Keratinocyte (primary cell): ENCODE results near the gene SYT11. TPM values are rescaled to one million over a fixed set of nuclear protein-coding genes. Genes with fewer than 3 reads are reported as not detected.

Experiments
- DNase-seq: peaks from one replicate; pipeline ENCODE4 v3.0.0-alpha.2; 2011; ENCODE audit warnings: low read depth, missing footprints, low spot score
- FAIRE-seq: peaks from 2 replicates; lab custom pipeline; 2011; peaks lifted over from hg19 to GRCh38; lab: Jason Lieb, UNC
- H2AFZ ChIP-seq: 2 replicates; pipeline ENCODE4 v1.6.0; 2012; ENCODE audit warnings: low read length, control low read depth, inconsistent platforms; ENCODE audit not compliant: control insufficient read depth
- H3K27ac ChIP-seq: 2 replicates; pipeline ENCODE4 v1.5.1; 2011; ENCODE audit warnings: low read length; ENCODE audit not compliant: control insufficient read depth, insufficient read depth
- H3K27me3 ChIP-seq: 3 replicates; pipeline ENCODE4 v1.6.0; 2011; ENCODE audit warnings: low read length; ENCODE audit not compliant: control insufficient read depth, insufficient read depth; ENCODE audit errors: extremely low read depth
- H3K36me3 ChIP-seq, 2 experiments: 2 replicates in 1 of 2; 3 replicates in 1 of 2; pipeline ENCODE4 v1.5.1; 2011; ENCODE audit warnings: low read length in 2 of 2, mild to moderate bottlenecking in 1 of 2; ENCODE audit not compliant: control insufficient read depth in 2 of 2, insufficient read depth in 2 of 2; ENCODE audit errors: extremely low read depth in 1 of 2
- H3K4me1 ChIP-seq: 3 replicates; pipeline ENCODE4 v1.5.1; 2011; ENCODE audit warnings: low read length; ENCODE audit not compliant: control insufficient read depth, insufficient read depth; ENCODE audit errors: extremely low read depth
- H3K4me2 ChIP-seq: 3 replicates; pipeline ENCODE4 v1.6.0; 2011; ENCODE audit warnings: low read depth, low read length; ENCODE audit not compliant: control insufficient read depth, insufficient read depth; ENCODE audit errors: extremely low read depth
- H3K4me3 ChIP-seq, 3 experiments: fragments of 200-600 bp in 1 of 3; sonication (generic) in 1 of 3; 2 replicates in 2 of 3; 3 replicates in 1 of 3; pipeline ENCODE4 v1.5.1; 2011 to 2016; ENCODE audit warnings: low read length in 3 of 3, mild to moderate bottlenecking in 3 of 3, control low read depth in 2 of 3, inconsistent platforms in 1 of 3, low read depth in 1 of 3, mixed read lengths in 1 of 3, mixed run types in 1 of 3, moderate library complexity in 1 of 3; ENCODE audit not compliant: control insufficient read depth in 2 of 3, insufficient read depth in 2 of 3; ENCODE audit errors: extremely low read depth in 1 of 3
- H3K79me2 ChIP-seq: 2 replicates; pipeline ENCODE4 v1.6.0; 2012; ENCODE audit warnings: low read length; ENCODE audit not compliant: control insufficient read depth, insufficient read depth
- H3K9ac ChIP-seq: 3 replicates; pipeline ENCODE4 v1.6.0; 2011; ENCODE audit warnings: low read length; ENCODE audit not compliant: control insufficient read depth, insufficient read depth; ENCODE audit errors: extremely low read depth
- H3K9me1 ChIP-seq: 3 replicates; pipeline ENCODE4 v1.6.0; 2011; ENCODE audit warnings: low read length; ENCODE audit not compliant: control insufficient read depth, insufficient read depth; ENCODE audit errors: extremely low read depth
- H3K9me3 ChIP-seq: 2 replicates; pipeline ENCODE4 v1.5.1; 2012; ENCODE audit warnings: low read depth, low read length; ENCODE audit not compliant: control insufficient read depth
- H4K20me1 ChIP-seq: 3 replicates; pipeline ENCODE4 v1.6.0; 2011; ENCODE audit warnings: low read length; ENCODE audit not compliant: control insufficient read depth, insufficient read depth; ENCODE audit errors: extremely low read depth
- EZH2 ChIP-seq: IDR thresholded peaks from one replicate; pipeline ENCODE4 v1.6.1; 2012; ENCODE audit warnings: inconsistent platforms, mild to moderate bottlenecking, low read length, moderate library complexity
- dilution Hi-C: fragments of 300-500 bp; cut with MboI; formaldehyde crosslinking; loops from one replicate; pipeline ENCODE4 v1.7.0; 2020; ENCODE audit warnings: low sequenced_read_pairs; ENCODE audit not compliant: extremely low pct_ligation_motif_present
- polyA plus RNA-seq, 5 experiments: library from polyadenylated mRNA; depleted of rRNA in 3 of 5; stranded (reverse) in 3 of 5; stranded (forward) in 1 of 5; unstranded in 1 of 5; fragments of >200 nt; gene quantifications; 1 replicate in 1 of 5; 2 replicates in 3 of 5; 3 replicates in 1 of 5; pipeline versions ENCODE4 v1.2.1 to v1.2.3, GENCODE V29; 2011 to 2012; ENCODE audit warnings: missing spikeins in 2 of 5, low read depth in 1 of 5, low replicate concordance in 1 of 5
- TF ChIP-seq, protein P1 (sequence below), 3 experiments: IDR thresholded peaks in 1 of 3; conservative IDR thresholded peaks in 1 of 3; optimal IDR thresholded peaks in 1 of 3; 2 replicates in 2 of 3; 3 replicates in 1 of 3; pipeline versions ENCODE3 to v1.5.1; 2011; ENCODE audit warnings: low read length in 3 of 3, mild to moderate bottlenecking in 3 of 3, moderate library complexity in 2 of 3, control low read depth in 1 of 3, inconsistent platforms in 1 of 3; ENCODE audit not compliant: insufficient read depth in 2 of 3; ENCODE audit errors: extremely low read depth in 1 of 3

SYT11 gene
- polyA plus RNA-seq, 1 donor (not counting 4 experiments of a cell fraction or from before 2014, with no cell fraction given), result 0.08 TPM

DNA sequence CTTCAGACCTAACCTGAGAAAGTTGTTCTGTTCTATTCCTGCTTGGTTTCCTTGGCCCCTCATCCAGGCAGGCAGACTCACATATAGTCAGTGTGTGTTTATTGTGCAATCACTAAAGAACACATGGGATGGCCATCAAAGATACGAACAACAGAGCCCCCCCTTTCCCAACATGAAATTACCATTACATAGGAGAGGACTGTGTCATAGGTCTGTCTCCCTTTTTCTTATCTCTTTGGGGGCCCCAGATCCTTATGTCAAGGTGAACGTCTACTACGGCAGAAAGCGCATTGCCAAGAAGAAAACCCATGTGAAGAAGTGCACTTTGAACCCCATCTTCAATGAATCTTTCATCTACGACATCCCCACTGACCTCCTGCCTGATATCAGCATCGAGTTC lies 21.6 kb downstream of the SYT11 start:
- H3K9me3 ChIP-seq, result no peaks in the 10 kb centered on the region
- TF ChIP-seq, protein P1, sequence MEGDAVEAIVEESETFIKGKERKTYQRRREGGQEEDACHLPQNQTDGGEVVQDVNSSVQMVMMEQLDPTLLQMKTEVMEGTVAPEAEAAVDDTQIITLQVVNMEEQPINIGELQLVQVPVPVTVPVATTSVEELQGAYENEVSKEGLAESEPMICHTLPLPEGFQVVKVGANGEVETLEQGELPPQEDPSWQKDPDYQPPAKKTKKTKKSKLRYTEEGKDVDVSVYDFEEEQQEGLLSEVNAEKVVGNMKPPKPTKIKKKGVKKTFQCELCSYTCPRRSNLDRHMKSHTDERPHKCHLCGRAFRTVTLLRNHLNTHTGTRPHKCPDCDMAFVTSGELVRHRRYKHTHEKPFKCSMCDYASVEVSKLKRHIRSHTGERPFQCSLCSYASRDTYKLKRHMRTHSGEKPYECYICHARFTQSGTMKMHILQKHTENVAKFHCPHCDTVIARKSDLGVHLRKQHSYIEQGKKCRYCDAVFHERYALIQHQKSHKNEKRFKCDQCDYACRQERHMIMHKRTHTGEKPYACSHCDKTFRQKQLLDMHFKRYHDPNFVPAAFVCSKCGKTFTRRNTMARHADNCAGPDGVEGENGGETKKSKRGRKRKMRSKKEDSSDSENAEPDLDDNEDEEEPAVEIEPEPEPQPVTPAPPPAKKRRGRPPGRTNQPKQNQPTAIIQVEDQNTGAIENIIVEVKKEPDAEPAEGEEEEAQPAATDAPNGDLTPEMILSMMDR (optimal IDR thresholded peaks at IDR 0.05 in 1 of 3, IDR thresholded peaks at IDR 0.05 in 1 of 3, conservative IDR thresholded peaks at IDR 0.05 in 1 of 3; ENCODE audit: extremely low read depth in 1 of 3, insufficient read depth in 2 of 3, low read length in 3 of 3), result no peak
- no peak for TF ChIP-seq EZH2
- peaks cover 6% of the 10 kb centered on the region for H3K27me3 ChIP-seq
- H3K36me3 ChIP-seq, result no peaks in the 10 kb centered on the region
- H3K4me3 ChIP-seq, result no peak overlapping the region
- no peaks in the 10 kb centered on the region for H3K9me1 ChIP-seq
- DNase-seq (no peak), FAIRE-seq (no peak)
- H3K27ac ChIP-seq, result no peak overlapping the region
- H4K20me1 ChIP-seq, result no peaks in the 10 kb centered on the region
- no peak overlapping the region for H3K9ac ChIP-seq
- no peak overlapping the region for H2AFZ ChIP-seq
- no peaks in the 10 kb centered on the region for H3K4me1 ChIP-seq
- H3K79me2 ChIP-seq, result no peaks in the 10 kb centered on the region
- dilution Hi-C loops, result no loop called here
- no peak overlapping the region for H3K4me2 ChIP-seq

DNA sequence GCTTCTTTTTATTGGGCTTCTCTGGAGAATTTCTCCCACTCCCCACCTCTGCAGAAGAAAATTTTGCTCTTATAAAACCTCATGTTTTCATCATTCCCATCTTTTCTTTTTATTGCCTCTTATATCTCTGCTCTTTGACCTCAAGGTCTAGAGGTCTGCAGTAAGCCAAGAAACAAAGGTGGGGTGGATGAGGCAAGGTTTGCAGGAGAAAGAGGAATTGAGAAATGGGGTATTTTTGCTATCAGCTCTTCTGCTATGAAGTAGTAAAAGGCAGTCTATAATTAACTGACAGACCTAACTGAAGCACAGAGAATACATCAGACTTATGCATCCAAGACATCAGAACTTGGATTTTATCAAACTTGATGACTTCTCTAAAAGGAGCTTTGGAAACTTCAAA lies 22.9 kb downstream of the SYT11 start:
- Histone ChIP-seq H3K36me3 (no peaks in the 10 kb centered on the region), H3K9me1 (no peaks in the 10 kb centered on the region), H3K4me2 (no peak overlapping the region), H3K4me3 (no peak overlapping the region), H4K20me1 (no peaks in the 10 kb centered on the region), H3K27me3 (peaks cover 6% of the 10 kb centered on the region), H3K4me1 (no peaks in the 10 kb centered on the region), H2AFZ (no peak overlapping the region), H3K27ac (no peak overlapping the region), H3K9me3 (no peaks in the 10 kb centered on the region), H3K9ac (no peak overlapping the region), H3K79me2 (no peaks in the 10 kb centered on the region)
- no peak for DNase-seq
- dilution Hi-C loops, result no loop called here
- TF ChIP-seq, protein P1 (optimal IDR thresholded peaks at IDR 0.05 in 1 of 3, IDR thresholded peaks at IDR 0.05 in 1 of 3, conservative IDR thresholded peaks at IDR 0.05 in 1 of 3; ENCODE audit: extremely low read depth in 1 of 3, insufficient read depth in 2 of 3, low read length in 3 of 3), result no peak
- TF ChIP-seq EZH2, result no peak
- no peak for FAIRE-seq
